Activated naive CD8-positive, alpha-beta T cell (primary cell): ENCODE data around the gene ADAT2.
"Not testable (repeated sequence)": the region's sequence is repeated elsewhere in the genome, so short reads cannot be mapped to it uniquely, and the experiment has no call there.

Source experiments
- H3K27ac Mint-ChIP-seq: one replicate; pipeline ENCODE4 v1.8.0; 2021; ENCODE audit warnings: mixed read lengths
- H3K27me3 Mint-ChIP-seq: one replicate; pipeline ENCODE4 v1.8.0; 2021; ENCODE audit warnings: mixed read lengths
- H3K36me3 Mint-ChIP-seq: one replicate; pipeline ENCODE4 v1.8.0; 2021; ENCODE audit warnings: mixed read lengths
- H3K4me1 Mint-ChIP-seq: one replicate; pipeline ENCODE4 v1.8.0; 2021; ENCODE audit warnings: low read depth, mixed read lengths
- H3K4me3 Mint-ChIP-seq: one replicate; pipeline ENCODE4 v1.8.0; 2021; ENCODE audit warnings: mild to moderate bottlenecking, mixed read lengths
- H3K9me3 Mint-ChIP-seq: one replicate; pipeline ENCODE4 v1.8.0; 2021; ENCODE audit warnings: low read depth, mixed read lengths

The ADAT2 gene

DNA sequence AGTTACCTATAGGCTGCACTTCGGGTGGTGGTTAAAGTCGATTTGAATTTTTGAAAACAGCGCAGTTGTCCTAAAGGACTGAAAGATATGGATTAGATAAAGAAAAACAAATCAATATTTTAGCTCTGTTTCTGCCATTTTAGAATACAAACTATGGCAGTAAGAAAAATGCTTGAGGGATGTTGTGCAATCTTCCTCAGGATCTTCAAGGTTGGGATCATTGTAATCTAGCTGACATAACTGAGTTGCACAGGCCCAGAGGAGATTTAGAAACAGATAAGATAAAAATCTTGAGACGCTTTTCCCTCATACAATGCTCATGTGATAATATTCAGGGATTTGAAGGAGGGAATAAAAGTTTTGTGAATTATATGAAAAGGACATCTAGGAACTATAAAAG is 1.0 kb upstream of the ADAT2 start:
- Mint-ChIP-seq H3K27me3 (no peaks in the 10 kb centered on the region), H3K27ac (peak overlapping the region; percentile 100), H3K9me3 (no peaks in the 10 kb centered on the region), H3K4me1 (peaks cover 60% of the 10 kb centered on the region), H3K4me3 (peak overlapping the region; percentile 97), H3K36me3 (peaks cover 8% of the 10 kb centered on the region)

GRCh38 chr6:143449714-143450452 is 612 bp downstream of the ADAT2 start:
- Mint-ChIP-seq H3K27ac (peak overlapping the region; percentile 100), H3K4me1 (peaks cover 48% of the 10 kb centered on the region), H3K4me3 (peak overlapping the region; percentile 97), H3K36me3 (peaks cover 8% of the 10 kb centered on the region), H3K27me3 (no peaks in the 10 kb centered on the region), H3K9me3 (no peaks in the 10 kb centered on the region)

DNA sequence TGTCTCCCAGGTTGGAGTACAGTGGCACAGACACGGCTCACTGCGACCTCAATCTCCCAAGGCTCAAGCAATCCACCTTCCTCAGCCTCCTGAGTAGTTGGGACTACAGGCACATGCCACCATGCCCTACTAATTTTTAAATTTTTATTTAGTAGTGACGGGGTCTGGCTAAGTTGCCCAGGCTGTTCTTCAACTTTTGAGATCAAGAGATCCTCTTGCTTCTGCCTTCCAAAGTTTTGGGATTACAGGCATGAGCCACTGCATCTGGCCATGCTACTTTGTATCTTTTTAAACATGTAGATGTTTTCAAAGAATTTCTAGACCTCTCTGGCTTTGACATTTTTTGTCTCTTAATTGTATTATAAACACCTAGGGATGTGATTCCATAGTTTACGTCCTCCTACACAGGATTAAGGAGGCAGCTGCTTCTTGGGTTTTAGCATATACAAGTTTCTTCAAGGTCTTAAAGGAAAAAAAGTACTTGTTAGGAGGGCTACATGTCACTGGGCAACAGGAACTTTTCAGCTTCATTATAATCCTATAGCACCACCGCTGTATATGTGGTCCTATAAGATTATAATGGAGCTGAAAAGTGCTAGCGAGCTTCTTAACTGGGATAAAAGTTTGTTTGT is 1.3 kb downstream of the ADAT2 start:
- H3K27ac Mint-ChIP-seq, result peak overlapping the region; percentile 100
- H3K4me1 Mint-ChIP-seq, result peaks cover 44% of the 10 kb centered on the region

GRCh38 chr6:143447865-143448264 is 2.6 kb downstream of the ADAT2 start:
- Mint-ChIP-seq H3K4me1 (peaks cover 39% of the 10 kb centered on the region), H3K36me3 (peaks cover 13% of the 10 kb centered on the region), H3K4me3 (peak overlapping the region; percentile 20)
- H3K27ac Mint-ChIP-seq, H3K27me3 Mint-ChIP-seq, H3K9me3 Mint-ChIP-seq: not testable (repeated sequence)

More for the DNA sequence above, 1.3 kb downstream of the ADAT2 start:
- Mint-ChIP-seq H3K4me3 (peak overlapping the region; percentile 97), H3K9me3 (no peaks in the 10 kb centered on the region), H3K36me3 (peaks cover 7% of the 10 kb centered on the region), H3K27me3 (no peaks in the 10 kb centered on the region)

DNA sequence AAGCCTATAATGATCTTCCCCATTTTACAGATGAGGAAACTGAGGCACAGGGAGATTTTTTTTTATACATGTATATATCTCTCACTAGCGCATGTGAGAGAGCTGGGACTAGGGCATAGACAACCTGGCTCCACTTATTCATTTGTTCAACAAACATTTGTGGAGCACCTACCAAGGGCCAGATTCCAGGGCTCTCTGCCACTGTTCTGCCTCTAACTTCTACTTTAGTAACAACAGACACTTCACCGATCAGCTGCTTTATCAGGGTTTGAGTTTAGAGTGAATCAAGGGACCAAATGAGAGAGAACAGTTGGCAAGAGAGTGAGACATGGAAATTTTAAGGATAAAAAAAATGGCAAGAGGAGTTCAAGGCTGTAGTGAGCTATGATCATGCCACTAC is 7.4 kb downstream of the ADAT2 start:
- H3K4me1 Mint-ChIP-seq, result peaks cover 41% of the 10 kb centered on the region
- H3K27me3 Mint-ChIP-seq, result no peaks in the 10 kb centered on the region
- no peak overlapping the region for H3K27ac Mint-ChIP-seq
- H3K36me3 Mint-ChIP-seq, result peaks cover 33% of the 10 kb centered on the region
- H3K4me3 Mint-ChIP-seq, result no peak overlapping the region
- H3K9me3 Mint-ChIP-seq, result no peaks in the 10 kb centered on the region

GRCh38 chr6:143441680-143442545 is 8.6 kb downstream of the ADAT2 start:
- no peaks in the 10 kb centered on the region for H3K27me3 Mint-ChIP-seq
- peaks cover 32% of the 10 kb centered on the region for H3K4me1 Mint-ChIP-seq
- peak overlapping the region; percentile 53 for H3K4me3 Mint-ChIP-seq
- peaks cover 29% of the 10 kb centered on the region for H3K36me3 Mint-ChIP-seq
- no peaks in the 10 kb centered on the region for H3K9me3 Mint-ChIP-seq
- H3K27ac Mint-ChIP-seq, result peak overlapping the region; percentile 86

DNA sequence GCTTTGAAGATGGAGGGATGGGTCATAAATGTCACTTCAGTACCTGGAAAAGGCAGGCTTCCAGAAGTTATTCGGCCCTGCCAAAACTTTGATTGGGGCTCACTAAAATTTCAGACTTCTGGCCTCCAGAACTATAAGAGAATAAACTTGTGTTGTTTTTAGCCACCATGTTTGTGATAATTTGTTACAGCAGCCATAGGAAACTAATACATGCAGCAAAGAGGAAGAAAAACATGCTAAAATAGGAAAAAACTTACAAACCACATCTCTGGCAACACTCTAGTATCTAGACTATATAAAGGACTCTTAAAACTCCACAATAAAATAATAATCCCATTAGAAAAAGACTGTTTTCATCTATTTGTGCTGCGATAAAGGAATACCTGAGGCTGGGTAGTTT is 9.5 kb downstream of the ADAT2 start:
- no peaks in the 10 kb centered on the region for H3K27me3 Mint-ChIP-seq
- peaks cover 27% of the 10 kb centered on the region for H3K4me1 Mint-ChIP-seq
- peaks cover 31% of the 10 kb centered on the region for H3K36me3 Mint-ChIP-seq
- no peaks in the 10 kb centered on the region for H3K9me3 Mint-ChIP-seq
- peak overlapping the region; percentile 86 for H3K27ac Mint-ChIP-seq
- H3K4me3 Mint-ChIP-seq, result peak overlapping the region; percentile 53

DNA sequence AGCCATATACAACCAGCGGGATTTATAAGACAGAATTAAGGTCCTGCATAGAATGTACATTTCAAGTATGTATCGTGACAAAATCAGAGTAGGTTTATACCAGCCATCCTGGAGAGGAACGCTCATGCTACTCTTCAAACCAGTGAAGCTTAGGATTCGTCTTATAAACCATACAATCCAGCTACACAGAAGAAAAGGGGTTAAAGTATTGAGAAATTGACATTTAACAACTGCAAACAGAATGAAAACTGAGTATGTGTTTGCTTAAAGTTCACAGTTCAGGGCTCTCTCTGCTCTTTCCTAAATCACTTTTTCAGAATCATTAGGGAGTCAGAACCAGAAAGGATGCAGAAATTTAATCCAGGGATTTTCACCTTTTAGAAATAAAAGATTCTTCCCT is 17.9 kb downstream of the ADAT2 start:
- no peaks in the 10 kb centered on the region for H3K4me1 Mint-ChIP-seq
- H3K27ac Mint-ChIP-seq, result no peak overlapping the region
- H3K27me3 Mint-ChIP-seq, result no peaks in the 10 kb centered on the region
- H3K36me3 Mint-ChIP-seq, result peaks cover 15% of the 10 kb centered on the region
- H3K4me3 Mint-ChIP-seq, result no peak overlapping the region
- no peaks in the 10 kb centered on the region for H3K9me3 Mint-ChIP-seq

DNA sequence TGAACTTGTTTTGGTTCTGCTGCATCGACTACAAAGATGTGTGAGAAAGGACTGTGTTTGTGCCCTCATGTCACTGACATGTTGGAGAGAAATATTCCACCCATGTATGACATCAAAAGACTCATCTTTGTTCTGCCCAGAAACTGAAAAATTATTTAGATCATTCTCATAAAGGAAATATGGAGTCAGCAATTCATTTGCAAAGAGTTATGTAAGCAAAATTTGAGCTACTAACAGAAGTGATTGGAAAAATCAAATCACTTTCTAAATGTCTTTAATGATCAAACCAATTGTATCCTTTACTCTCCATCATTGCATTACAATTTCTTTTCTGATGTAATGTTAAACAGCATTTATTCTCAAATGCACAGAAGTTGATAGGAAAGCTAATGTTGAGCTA is 19.3 kb downstream of the ADAT2 start:
- Mint-ChIP-seq H3K27ac (no peak overlapping the region), H3K36me3 (peaks cover 16% of the 10 kb centered on the region), H3K4me3 (no peak overlapping the region), H3K9me3 (no peaks in the 10 kb centered on the region), H3K4me1 (peaks cover 2% of the 10 kb centered on the region), H3K27me3 (no peaks in the 10 kb centered on the region)

- Mint-ChIP-seq H3K4me3 (no peak overlapping the region), H3K27ac (peak overlapping the region; percentile 64), H3K9me3 (no peaks in the 10 kb centered on the region), H3K4me1 (peaks cover 2% of the 10 kb centered on the region), H3K36me3 (peaks cover 16% of the 10 kb centered on the region), H3K27me3 (no peaks in the 10 kb centered on the region)
Measured at GRCh38 chr6:143429970-143430369, 20.5 kb downstream of the ADAT2 start.

DNA sequence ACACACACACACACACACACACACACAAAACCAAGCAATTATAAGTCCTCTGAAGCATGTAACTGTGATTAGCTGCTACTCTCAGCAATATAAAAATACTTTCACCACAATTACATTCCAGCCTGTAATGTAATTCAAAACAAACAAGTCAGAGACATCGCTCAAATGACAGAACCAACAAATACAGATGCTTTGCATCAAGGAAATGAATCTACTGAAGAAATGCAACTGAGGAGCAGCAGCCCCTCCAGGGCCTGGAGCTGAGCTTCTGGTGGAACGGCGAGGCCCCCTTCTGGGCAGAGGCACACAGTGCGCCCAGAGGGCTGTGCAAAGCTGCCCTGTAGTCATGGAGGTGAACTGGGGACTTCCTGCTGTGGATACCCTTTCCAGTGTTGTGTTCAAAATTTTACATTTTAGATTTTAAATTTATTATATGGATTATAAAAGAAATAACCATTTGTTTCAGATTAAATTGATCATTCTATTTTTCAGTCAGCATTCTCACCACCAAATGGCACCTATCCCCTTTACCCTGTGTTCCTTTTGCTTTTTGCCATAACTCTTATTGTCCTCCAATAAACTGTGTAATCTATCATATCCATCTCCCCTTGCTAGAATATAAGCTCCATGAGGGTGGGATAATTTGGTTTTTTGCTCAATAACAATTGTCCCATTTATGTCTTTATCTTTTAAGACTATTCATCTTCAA is 23.2 kb downstream of the ADAT2 start:
- no peaks in the 10 kb centered on the region for H3K9me3 Mint-ChIP-seq
- H3K36me3 Mint-ChIP-seq, result peaks cover 8% of the 10 kb centered on the region
- H3K27ac Mint-ChIP-seq, result no peak overlapping the region
- peaks cover 2% of the 10 kb centered on the region for H3K4me1 Mint-ChIP-seq
- H3K4me3 Mint-ChIP-seq, result no peak overlapping the region
- no peaks in the 10 kb centered on the region for H3K27me3 Mint-ChIP-seq

- Mint-ChIP-seq H3K27me3 (no peaks in the 10 kb centered on the region), H3K9me3 (no peaks in the 10 kb centered on the region), H3K4me1 (peaks cover 2% of the 10 kb centered on the region), H3K27ac (no peak overlapping the region), H3K4me3 (no peak overlapping the region), H3K36me3 (peaks cover 5% of the 10 kb centered on the region)
Measured at GRCh38 chr6:143426026-143426425, 24.5 kb downstream of the ADAT2 start.

DNA sequence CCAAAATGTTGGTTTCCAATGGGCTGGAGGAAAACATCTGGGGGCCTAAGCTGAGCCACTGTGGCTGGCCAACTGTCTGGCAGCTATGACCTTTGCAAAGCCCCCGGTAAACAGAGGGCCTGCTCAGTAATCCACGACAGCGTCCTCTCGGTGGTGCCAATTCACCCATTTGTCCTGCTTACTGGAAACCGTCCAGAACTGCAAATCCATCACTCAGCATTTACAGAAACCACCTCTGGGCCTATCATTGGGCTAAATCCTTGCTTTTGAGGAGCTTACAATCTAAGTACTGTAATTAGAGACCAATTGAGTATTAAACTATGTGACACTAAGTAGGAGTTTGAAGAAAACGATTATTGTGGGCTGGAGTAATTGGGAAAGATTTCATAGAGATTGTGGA is 31.0 kb downstream of the ADAT2 start:
- H3K4me3 Mint-ChIP-seq, result no peak overlapping the region
- H3K9me3 Mint-ChIP-seq, result no peaks in the 10 kb centered on the region
- H3K36me3 Mint-ChIP-seq, result peaks cover 13% of the 10 kb centered on the region
- H3K4me1 Mint-ChIP-seq, result no peaks in the 10 kb centered on the region
- H3K27me3 Mint-ChIP-seq, result no peaks in the 10 kb centered on the region
- H3K27ac Mint-ChIP-seq, result no peak overlapping the region

DNA sequence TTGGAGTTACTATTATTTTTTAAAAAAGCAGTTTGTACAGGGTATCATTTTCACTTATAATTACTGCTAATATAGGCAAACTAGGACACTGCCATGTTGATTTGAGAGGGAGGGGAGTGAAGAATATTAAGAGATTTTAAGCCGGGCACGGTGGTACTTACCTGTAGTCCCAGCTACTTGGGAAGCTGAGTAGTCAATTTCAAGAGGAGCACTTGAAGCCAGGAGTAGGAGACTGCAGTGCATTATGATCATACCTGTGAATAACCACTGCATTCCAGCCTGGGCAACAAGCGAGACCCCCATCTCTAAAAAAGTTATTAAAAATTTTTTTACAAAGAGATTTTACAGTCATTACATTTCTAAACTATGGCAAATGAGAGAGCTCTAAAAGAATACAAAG is 35.7 kb downstream of the ADAT2 start:
- peaks cover 2% of the 10 kb centered on the region for H3K27me3 Mint-ChIP-seq
- peaks cover 13% of the 10 kb centered on the region for H3K36me3 Mint-ChIP-seq
- H3K4me1 Mint-ChIP-seq, result no peaks in the 10 kb centered on the region
- H3K9me3 Mint-ChIP-seq, result no peaks in the 10 kb centered on the region
- H3K27ac Mint-ChIP-seq, result no peak overlapping the region
- H3K4me3 Mint-ChIP-seq, result no peak overlapping the region
